ENCODE results near the gene NSUN2. TPM values are rescaled to one million over a fixed set of nuclear protein-coding genes. Genes with fewer than 3 reads are reported as not detected.

Gene NSUN2
- total RNA-seq, 1 experiment from 2014 or later, result 54.8 TPM

GRCh38 chr5:6557807-6558575, 74.9 kb downstream of the NSUN2 start:
- no peak for DNase-seq (ENCODE audit: low read depth)

- DNase-seq (ENCODE audit: low read depth), result no peak
Measured at GRCh38 chr5:6556802-6557102, 76.1 kb downstream of the NSUN2 start.

DNA sequence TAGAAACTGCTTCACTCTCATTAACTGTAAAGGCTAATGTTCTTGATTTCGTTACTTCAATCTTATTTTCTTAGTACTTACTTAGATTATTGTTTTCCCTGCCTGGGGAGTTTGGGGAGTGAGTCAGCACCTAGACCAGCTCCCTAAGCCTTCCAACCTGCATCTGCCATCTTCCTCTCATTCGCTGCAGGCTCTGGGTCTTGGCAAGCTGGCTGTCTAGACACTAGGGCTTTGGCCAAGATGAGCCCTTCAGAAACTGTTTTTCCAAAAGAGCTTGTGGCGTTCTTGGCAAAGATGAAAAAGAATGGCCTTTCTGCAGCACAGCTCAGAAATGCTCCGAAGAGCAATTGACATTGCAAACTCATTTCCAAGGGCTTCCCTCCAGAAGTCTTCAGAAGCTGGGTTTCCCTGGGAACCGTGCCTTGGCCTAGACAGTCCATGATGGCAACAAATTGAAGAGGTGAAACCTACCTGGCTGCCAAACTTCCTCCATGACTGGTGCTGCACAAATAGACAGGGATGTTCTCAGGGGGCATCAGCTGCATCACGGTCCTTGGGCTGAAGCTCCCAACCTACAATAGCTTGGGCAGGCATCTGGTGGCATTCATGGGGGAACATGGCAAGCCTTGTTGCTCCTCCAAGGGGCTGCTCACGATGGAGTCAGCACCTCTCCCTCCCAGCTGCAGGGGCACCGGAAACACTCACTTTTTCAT, 76.6 kb downstream of the NSUN2 start:
- peak; percentile 40 for DNase-seq (ENCODE audit: low read depth)

- peak; percentile 12 for DNase-seq (ENCODE audit: low read depth)
Measured at GRCh38 chr5:6554812-6555211, 78.0 kb downstream of the NSUN2 start.

DNA sequence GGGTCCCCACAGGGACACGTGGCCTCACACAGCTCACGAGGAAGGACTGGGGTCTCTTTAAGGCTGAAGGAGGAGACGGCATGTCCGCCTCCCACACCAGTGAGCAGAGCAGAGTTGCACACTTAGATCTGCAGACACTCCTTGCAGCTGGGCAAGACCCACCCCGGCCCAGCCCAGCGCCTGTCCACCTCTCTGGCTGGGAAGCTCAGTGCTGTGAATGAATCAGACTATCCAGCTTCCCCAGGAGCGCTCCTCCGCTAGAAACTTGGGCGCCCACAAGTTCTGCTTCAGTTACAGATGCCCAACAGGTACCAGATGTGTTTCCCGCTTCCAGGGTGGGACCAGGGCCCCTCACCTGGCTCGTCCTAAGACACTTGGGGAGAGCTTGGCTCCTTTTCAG, 78.9 kb downstream of the NSUN2 start:
- no peak for DNase-seq (ENCODE audit: low read depth)

- DNase-seq (ENCODE audit: low read depth), result no peak
Measured at GRCh38 chr5:6552612-6553011, 80.2 kb downstream of the NSUN2 start.

DNA sequence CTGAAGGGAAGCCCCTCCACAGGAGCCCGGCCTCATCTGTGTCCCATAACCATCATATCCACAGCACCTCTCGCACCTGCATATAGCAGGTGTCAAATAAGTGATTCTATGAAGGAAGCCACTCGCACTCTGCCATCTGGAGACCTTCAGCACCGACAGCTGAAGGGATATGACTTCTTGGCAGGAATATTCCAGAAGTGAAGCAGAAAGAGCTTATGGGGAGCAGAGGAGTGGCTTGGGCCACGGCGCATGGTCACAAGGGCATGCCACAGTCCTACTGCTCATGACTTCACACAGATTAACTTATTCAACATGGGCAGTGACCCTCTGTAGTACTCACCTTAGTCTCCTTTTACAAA, 80.9 kb downstream of the NSUN2 start:
- DNase-seq (ENCODE audit: low read depth), result no peak

- DNase-seq (ENCODE audit: low read depth), result peak; percentile 68
Measured at GRCh38 chr5:6551287-6551954, 81.4 kb downstream of the NSUN2 start.

DNA sequence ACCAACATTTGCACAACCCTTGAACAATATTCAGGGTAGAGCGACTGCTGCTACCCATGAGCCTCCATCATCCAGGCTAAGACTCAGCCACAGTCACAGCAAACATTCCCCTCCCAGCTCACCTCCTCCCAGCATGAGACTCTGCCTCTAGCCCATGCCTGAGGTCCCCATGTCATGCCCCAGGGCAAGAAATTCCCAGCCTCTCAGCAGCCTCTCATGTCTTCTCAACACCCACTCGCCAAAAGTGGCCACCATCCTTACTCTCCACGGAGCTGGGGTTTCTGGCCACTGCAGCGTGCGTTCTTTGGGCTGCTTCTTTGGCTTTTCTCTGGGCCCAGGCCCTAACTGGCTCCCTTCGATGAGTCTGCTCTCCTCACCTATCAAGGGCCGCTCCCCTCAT, 82.2 kb downstream of the NSUN2 start:
- no peak for DNase-seq (ENCODE audit: low read depth)

Other genes with a start within 250 kb of the NSUN2 start
- gene UBE2QL1, start 184.2 kb downstream of the NSUN2 start, total RNA-seq (2014; rRNA removed; shearing (Covaris generic)), result 0.02 and 0.44 TPM in 2 replicates
- 48.8 and 53.5 TPM in 2 replicates for gene SRD5A1, start 396 bp upstream of the NSUN2 start, total RNA-seq (2014; rRNA removed; shearing (Covaris generic))
- gene TENT4A, start 80.4 kb upstream of the NSUN2 start, total RNA-seq (2014; rRNA removed; shearing (Covaris generic)), result 9.2 and 11.7 TPM in 2 replicates